NCI-H1048 (cell line): ENCODE measurements around the gene PDRG1.

Experiments
- DNase-seq: peaks from one replicate; lab custom pipeline; 2025; lab: John Stamatoyannopoulos, UW

The PDRG1 gene

DNA sequence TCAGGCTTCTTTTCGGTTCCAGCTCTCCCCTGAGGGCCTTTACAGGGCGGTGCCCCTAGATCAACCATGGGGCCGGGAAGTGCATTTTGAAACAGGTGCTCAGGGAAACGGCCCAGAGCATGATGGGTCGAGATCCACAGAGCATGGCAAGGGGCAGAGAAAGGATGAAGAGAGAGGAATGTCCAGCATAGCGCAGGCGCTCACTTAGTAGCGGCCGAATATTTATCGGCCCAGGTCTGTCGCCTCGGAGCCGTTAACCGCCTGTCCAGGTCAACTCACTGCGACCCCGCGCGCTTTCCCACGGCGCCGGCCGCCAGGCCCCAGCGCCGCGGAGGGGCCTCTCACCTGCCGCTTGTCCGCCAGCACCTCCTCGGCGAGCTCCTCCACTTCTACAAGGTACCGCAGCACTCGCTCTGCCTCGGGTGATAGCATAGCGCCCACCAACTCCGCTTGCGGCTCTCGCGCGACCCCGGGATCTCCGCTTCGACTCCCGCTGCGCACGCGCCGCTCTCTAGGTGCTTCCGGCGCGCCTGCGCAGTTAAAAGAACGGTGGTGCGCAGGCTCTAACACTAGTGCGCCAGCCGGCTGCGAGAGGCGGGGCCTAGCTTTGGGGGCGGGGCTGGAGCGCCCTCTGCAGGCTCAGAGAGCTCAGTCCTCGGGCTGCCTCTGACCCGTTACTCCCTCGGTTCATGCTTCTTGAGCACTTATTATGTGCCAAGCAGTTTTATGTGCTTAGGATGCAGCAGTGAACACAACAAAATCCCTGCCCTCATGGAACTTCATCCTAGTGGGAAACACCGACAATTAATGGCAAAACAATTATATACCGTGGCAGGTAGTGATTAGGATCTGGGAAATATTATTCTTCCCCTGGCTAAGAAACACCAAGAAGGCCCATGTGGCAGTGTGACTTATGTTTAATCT is at the start of gene PDRG1:
Gene PDRG1 (minus strand): TSS at position 517 of the 924 bp plus-strand sequence. CDS start 85 bp downstream, at position 432.
- peak; percentile 91 for DNase-seq

GRCh38 chr20:31998246-31998645 is 46.4 kb upstream of the PDRG1 start:
- DNase-seq, result no peak

- no peak for DNase-seq
These were observed 45.1 kb upstream of the PDRG1 start for GRCh38 chr20:31996996-31997395.

DNA sequence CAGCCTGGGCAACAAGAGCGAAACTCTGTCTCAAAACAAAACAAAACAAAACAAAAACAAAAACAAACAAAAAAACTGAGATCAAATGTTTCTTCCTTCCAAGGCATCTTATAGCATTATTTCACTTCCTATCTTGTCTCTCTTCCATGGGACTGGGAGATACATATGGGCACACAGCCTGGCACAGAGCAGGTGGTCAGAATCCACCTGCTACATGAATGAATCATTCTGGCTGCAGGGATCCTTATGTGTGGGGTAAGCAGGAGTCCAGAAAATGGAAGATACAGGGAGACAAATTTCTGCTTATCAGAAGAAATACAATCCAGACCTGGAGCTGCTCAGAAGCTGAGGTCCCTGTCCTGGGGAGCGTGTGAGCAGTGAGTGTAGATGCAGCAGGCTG is 40.2 kb upstream of the PDRG1 start:
- DNase-seq, result no peak

DNA sequence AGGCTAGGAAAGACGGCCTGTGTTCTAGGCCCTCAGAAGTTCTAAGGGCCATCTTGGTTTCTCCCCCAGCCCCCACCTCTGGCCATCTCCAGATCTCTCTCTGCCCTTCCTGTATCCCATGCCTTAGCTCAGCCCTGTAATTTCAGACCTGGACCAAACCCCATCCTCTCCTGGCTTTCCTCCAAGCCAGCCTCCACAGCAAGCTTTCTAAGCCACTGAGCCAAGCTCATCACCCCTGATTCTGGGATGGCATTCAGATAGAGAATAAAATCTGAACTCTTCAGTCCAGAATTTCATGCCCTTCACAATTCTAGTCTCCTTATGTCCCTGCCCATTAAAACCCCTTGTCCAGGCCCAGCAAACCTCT is 39.5 kb upstream of the PDRG1 start:
- DNase-seq, result no peak

DNA sequence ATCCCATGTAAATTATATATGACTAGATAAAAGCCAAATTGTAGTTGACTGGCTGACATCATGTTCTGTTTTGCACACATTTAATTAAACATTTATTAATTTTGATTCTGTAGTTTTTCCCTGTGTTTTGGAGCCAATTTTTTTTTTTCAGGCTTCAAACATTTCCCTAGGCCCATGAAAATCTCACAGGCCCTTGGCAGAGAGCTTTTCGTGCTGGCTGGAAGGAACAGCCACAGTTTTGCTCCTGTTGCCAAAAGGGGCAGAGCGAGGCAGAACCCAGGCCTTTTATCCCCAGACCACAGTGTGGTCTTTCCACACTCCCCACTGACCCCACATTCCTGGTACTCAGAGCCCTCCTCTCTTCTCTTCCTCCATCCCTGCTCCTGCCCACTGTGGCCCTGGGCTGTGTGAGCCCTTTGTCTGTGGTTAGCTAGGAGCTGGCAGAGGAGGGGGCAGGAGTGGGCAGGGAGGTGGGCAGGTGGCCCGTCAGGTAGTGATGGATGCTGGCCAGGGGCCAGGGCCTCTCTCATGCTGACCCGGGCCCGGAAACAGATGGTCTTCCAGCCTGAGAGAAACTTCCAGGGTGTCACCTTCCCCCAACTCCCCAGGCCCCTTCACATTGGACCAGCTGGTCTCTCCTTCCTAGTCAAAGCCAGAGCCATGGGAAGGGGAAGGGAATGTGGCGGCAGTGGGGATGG is 38.9 kb upstream of the PDRG1 start:
- DNase-seq, result no peak

- no peak for DNase-seq
These were observed 37.3 kb upstream of the PDRG1 start for GRCh38 chr20:31989030-31989645.

DNA sequence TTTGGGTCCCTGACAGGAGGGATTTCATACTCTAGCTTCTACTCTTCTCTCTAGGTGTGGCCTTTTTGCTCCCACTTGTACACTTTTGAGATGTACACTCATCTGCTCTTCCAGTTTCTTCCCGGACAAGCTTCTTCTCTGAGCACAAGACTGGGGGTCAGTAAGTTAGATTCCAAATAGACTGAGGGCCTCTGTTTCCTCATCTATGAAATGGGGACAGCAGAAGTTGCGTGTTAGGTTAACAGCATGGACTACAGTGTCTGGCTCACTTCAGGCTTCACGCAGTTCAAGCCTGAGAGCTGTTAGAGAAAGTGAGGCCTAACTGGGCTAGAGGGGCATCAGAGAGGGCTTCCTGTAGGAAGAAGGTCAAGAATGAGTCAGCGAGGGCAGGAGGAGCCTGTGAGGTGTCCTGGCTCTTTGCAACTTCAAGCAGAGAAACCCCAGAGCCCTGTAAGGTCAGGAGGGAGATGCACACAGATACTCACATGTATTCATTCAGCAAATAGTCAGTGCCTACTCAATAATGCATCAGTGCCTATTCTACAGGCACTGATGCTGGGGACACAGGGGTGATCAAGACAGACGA is 36.7 kb upstream of the PDRG1 start:
- no peak for DNase-seq

DNA sequence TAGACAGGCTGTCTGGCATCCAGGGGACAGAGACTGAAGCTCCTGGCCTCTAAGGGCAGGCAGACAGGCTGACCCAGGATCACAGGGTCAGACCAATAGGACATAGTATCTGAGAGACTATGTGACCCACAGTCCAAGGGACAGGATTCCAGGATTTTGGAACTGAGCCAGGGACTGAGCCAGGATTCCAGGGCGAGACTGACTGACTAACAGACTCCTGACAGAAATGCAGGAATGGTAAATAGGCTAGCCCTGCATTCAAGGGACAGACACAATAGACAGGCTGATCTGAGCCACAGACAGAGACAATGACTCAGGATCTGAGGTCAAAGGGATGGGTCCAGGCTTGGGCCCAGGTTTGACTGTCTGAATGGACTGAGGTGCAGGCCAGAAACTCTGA is 35.9 kb upstream of the PDRG1 start:
- DNase-seq, result no peak

GRCh38 chr20:31984981-31985471 is 33.2 kb upstream of the PDRG1 start:
- no peak for DNase-seq

- no peak for DNase-seq
These were observed 29.9 kb upstream of the PDRG1 start for GRCh38 chr20:31981784-31982183.

DNA sequence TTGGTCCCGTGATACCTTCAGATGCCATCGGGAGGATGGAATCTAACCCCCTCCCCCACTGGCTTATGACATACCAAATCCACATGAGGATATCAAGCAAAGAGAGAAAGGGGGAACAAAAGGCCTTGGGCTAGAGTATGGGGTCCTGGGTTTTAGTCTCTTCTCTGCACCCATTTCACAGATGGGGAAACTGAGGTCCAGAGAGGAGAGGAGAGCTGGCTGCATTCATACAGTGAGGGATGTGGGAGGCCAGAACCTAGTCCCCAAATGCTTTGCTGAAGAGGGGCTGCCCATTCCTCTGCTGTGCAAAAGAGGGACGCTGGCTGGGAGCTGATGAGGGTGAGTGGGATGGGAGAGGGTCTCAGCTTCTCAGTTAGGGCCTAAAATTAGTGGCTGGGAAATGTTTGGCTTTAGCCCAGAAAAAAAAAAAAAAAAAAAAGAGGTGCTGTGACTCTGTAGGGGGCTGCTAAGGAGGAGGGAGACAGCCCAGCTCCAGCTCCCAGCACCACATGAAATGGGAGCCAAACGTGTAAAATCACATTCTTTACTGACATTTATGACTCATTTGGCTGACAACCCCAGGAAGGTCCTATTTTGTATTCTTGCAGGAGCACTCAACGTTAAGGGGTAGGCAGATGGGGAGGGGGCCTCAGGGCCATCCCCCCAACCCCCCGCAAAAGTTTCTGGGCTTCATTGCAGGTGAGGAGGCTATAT is 28.0 kb upstream of the PDRG1 start:
- DNase-seq, result no peak

DNA sequence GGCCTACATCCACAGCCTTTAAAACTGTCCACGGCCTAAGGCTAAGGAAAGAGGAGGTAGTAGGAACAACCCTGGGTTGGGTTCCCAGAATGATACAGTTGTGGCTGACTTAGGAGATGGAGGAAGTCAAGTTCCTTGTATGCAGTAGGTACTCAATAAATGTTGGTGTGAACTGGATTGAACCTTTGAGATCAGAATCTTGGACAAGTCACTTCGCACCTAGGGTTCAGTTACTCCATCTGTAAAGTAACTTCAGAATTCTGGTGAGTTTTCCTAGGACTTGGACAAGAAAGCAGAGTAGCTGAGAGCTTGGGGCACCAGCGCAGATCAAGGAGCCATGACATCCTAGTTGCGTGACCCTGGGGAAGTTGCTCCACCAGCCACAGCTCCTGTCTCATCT is 25.2 kb upstream of the PDRG1 start:
- DNase-seq, result no peak

DNA sequence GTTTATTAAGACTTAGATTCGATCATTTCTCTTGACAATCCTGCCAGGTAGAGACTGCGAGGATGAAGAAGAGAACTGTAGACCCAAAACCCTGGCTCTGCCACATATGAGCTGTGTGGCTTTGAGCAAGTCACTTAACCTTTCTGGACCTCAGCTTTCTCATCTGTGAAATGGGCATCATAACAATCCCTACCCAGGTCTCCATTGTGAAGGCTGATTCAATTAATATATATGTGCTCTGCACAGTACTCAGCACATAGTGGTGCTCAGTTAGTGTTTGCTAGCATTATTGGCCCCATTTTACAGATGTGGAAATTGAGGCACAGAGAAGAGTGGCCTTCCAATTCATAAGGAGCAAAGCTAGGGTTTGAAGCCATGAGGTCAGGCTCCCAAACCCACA is 24.0 kb upstream of the PDRG1 start:
- DNase-seq, result no peak

DNA sequence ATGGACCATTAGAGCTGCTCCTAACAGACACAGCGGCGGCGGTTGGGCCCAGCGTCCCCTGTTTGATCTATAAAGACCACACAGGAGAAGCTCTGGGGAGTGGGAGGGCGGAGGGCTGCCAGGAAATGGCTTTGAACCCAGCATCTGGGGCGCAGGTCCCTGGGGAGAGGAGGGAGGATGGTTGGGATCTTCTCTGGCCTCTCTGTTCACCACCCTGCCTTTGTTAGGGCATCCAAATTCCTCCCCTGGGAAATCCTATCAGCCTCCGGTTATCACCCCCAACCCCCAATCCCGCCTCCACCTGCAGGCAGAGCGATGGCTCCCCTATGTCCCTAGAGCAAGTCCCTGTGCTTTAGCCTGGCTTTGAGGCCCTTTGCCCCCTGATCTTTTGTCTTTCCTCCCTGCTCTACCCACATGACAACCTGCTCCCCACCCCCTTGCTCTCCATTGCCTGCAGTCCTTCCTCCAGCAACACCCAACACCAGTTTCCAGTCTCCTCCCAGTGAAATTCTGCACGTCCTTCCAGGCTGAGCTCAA is 23.2 kb upstream of the PDRG1 start:
- no peak for DNase-seq

- DNase-seq, result no peak
These were observed 22.4 kb upstream of the PDRG1 start for GRCh38 chr20:31974296-31974695.

- DNase-seq, result no peak
These were observed 20.7 kb upstream of the PDRG1 start for GRCh38 chr20:31972471-31973021.

DNA sequence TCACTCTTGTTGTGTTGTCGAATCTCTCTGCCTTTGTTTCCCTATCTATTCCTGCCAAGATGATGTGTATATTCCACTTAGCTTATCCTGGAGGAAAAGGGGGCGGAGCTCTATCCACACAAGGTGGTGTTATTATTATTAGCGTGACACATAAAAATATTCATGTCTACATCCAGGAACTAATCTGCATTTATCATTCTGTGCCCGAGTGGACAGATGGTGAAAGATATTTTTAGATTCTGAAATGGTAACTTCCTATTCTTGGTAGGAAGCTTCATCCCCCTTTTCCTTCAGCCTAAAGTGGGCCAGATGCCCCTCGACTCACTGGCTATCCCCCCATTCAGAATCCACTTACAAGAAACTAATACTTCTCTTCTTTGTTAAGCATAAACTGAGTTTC is 18.1 kb upstream of the PDRG1 start:
- no peak for DNase-seq

DNA sequence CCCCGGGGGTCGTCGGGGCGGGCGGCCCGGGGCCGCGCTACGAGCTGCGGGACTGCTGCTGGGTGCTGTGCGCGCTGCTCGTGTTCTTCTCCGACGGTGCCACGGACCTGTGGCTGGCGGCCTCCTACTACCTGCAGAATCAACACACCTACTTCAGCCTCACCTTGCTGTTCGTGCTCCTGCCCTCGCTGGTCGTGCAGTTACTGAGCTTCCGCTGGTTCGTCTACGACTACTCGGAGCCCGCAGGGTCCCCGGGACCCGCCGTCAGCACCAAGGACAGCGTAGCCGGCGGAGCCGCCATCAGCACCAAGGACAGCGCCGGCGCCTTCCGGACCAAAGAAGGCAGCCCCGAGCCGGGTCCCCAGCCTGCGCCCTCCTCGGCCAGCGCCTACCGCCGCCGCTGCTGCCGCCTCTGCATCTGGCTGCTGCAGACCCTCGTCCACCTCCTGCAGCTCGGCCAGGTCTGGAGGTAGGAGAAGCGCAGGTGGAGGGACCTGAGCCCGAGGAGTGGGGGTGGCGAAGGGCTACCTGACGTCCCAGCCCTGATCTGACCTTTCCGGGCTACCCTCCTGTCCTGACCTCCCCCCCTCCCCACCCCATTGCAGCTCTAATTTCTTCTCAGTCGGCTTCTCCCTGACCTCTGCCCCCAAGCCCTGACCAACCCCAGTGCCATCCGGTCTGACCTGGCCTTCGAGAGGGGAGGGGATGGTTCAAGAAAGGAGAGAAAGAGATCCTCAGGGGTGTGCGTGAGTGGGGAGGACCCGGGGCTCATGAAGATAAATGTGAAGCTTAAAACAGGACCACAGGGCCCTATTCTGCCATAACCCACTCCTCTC is 16.7 kb upstream of the PDRG1 start:
- DNase-seq, result peak; percentile 50

GRCh38 chr20:31967830-31968249 is 16.0 kb upstream of the PDRG1 start, which contains the start of gene XKR7:
Gene XKR7, plus strand, starts transcription at chr20:31968151. Its CDS starts 25 bp downstream, at chr20:31968176.
- DNase-seq, result no peak
